Inflammatory macrophage (primary cell): ENCODE measurements around the gene ACTR8.

Experiments
- DNase-seq, 2 donors: peaks; one replicate each; pipeline ENCODE4 v3.0.0-alpha.2; 2020 to 2022

Gene ACTR8

GRCh38 chr3:53862241-53862640, 19.7 kb downstream of the ACTR8 start:
- DNase-seq: no peak

DNA sequence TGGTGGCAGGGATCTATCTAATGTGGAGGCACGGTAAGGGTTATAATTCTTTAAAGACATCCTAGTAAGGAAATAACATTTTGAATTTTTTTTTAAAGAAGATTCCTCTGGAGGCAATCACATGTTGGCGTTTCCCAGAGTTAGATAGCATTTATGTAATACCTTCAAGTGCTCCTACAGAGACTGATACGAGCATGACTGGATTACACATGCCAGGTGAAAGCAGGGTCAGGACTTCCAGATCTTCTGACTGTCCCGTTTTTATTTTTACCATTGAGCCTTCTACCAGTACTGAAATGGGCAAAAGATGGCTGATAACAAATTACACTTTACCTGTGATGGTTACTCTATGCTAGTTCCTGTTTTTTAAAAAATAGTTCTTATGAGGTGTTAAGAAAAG, 21.8 kb downstream of the ACTR8 start:
- DNase-seq: no peak

DNA sequence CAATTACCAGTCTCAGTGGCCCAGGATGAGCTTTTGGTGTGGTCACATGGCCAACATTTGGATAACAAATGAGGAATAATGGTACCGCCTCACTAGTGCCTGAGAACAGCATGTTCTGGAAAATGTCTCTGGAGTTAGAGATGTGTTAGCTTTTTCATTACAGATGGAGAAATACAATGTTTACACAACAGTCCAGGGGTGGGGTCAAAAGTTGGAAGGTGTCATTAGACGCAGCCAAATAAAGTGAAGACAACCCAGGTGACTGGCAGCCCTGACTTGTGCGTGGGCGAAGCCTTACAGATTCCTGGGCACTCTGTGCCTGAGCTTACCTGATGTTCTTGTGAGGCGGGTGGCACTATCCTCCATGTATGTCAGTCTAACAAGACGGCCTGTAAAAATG, 22.8 kb downstream of the ACTR8 start:
- DNase-seq: no peak

DNA sequence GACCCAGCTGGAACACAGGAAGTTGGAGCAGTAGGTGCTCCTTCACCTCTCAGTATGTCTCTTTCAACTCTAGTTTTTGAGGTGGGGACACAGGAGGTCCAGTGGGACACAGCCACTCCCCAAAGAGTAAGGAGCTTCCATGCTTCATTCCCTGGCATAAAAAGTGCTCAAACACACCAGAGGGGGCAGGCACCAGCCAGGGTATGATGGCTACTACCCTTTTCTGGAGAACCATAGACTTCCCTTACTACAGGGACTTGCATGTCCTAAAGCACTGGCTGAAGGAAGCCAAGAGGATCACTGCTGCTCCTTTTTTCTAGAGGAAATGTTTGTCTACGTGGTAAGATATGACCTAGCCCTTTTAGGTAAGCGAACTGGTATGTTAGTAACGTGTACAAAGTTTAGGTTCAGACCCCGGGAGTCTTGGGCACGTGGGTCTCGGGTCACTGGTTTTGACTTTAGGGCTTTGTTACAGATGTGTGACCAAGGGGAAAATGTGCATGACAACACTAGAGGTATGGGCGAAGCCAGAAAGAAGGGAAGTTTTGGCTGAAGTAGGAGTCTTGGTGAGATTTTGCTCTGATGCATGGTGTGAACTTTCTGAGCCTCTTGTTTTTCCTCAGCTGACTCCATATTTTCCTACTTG, 23.7 kb downstream of the ACTR8 start:
- DNase-seq: peak in 1 of 2 donors; percentile 9

DNA sequence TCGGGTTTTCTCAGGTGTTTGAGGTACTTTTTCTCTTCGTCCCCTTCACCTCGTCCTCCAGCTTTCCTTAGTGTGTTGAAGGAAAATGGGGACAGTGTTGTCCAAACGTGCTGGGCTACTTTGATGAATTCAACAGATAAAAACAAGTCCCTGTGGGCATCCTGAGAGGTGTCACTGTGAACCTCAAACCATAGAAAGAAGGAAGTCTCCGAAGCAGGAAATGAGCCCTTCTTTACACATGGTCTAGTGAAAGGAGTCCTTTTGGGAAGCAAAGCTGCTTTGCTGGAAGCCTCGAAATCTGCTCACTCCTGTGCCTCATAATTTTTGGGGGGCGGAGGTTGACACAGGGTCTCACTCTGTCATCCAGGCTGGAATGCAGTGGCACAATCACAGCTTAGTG, 25.0 kb downstream of the ACTR8 start:
- peak in 1 of 2 donors; percentile 11 for DNase-seq

GRCh38 chr3:53850895-53851294, 31.1 kb downstream of the ACTR8 start:
- peak in 1 of 2 donors; percentile 17 for DNase-seq

GRCh38 chr3:53849916-53850315, 32.0 kb downstream of the ACTR8 start:
- DNase-seq: no peak

- DNase-seq: no peak
These were observed 35.1 kb downstream of the ACTR8 start for GRCh38 chr3:53846851-53847155.

DNA sequence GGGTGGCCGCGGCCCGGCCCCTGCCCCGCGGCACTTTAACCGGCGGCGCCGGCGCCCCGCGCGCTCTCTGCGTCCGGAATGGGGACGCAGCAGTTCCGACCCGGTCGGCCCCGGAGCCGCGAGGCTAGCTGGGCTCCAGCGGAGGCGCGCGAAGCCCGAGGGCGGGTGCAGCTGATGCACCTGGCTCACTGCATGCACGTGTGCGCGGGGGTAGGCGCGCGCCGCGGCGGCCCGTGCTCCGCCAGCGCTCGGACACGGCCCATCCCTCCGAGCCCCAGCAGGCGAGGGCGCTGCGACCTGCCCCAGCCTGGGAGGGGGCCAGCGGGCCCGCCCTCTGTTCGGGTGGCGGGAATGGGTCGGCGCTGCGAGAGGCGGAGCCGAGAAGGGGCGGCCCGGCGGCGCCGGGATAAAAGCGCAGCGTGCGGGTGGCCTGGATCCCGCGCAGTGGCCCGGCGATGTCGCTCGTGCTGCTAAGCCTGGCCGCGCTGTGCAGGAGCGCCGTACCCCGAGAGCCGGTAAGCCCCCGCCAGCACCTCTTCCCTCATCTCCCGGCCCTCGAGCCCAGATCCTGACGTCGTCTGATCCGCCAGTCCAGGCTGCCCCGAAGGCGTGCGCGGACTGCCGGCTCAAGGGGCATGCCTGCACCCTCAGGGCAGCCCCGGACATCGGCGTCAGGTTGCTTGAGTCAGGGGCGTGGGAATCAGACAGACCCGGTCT, 35.7 kb downstream of the ACTR8 start, which contains the start of the genes CHDH and IL17RB:
CHDH (minus strand) TSS at position 286 of the 717 bp plus-strand sequence. CDS start 22,411 bp downstream, outside the sequence.
IL17RB (plus strand) TSS at position 435 of the 717 bp plus-strand sequence; CDS start at position 456, 21 bp downstream.
- DNase-seq: no peak

GRCh38 chr3:53845881-53846133, 36.1 kb downstream of the ACTR8 start:
- DNase-seq: no peak

GRCh38 chr3:53845103-53845880, 36.7 kb downstream of the ACTR8 start:
- peak; percentile 5 to 33 for DNase-seq

- DNase-seq: no peak
These were observed 37.5 kb downstream of the ACTR8 start for GRCh38 chr3:53844262-53845102.

GRCh38 chr3:53843195-53844177, 38.5 kb downstream of the ACTR8 start:
- no peak for DNase-seq

DNA sequence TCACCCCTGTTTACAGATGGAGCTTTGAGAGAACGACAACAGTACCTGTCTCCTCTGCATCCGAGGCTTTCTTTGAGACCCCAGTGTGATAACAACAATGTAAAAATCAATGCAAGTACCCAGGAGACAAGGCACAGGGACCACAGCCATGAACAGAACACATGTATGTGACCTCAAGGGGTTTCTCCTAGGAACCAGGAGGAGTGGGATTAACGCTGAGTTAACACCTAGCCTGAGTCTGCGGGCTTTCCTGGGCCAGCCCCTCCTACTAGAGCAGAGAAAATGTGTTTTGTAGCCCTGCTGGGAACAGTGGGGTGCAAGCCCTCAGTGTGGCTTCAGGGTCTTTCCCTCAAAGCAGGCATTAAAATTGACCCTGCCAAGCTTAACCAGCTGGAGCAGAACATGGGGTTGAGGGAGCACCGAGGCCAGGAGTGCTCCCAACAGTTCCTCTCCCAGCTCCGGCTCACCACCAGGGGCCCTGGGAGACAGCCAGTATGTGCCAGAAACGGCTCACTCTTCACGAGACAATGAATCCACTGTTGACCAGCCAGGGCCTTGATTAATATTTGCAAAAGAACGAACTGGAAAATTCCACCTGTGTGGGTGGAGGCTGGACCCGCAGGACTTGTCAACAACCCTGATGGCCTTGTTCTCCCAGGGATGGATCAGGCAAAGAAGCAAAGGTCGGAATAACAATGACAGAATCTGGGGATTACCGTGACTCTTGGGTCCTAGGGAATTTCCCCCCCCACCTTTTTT, 39.3 kb downstream of the ACTR8 start:
- no peak for DNase-seq

DNA sequence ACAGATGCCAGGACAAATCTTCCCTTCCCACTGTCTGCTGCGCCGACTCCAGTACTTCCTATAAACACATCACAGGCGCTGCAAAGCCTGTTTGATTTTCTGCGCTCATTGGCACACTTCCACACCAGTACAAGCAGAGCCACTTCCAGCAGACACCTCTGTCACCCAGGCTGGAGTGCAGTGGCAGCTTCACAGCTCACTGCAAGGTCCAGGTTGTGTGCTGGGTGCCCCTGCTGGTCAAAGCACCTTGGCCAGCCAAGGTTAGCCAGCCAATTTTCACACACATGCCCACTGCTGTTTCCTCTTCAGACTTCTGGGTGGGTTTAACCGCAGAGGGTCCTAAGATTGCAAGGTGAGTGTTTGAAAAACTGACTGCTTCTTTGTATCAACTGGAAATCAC, 40.7 kb downstream of the ACTR8 start:
- no peak for DNase-seq

- peak; percentile 45 to 69 for DNase-seq
These were observed 44.6 kb downstream of the ACTR8 start for GRCh38 chr3:53837331-53837730.

DNA sequence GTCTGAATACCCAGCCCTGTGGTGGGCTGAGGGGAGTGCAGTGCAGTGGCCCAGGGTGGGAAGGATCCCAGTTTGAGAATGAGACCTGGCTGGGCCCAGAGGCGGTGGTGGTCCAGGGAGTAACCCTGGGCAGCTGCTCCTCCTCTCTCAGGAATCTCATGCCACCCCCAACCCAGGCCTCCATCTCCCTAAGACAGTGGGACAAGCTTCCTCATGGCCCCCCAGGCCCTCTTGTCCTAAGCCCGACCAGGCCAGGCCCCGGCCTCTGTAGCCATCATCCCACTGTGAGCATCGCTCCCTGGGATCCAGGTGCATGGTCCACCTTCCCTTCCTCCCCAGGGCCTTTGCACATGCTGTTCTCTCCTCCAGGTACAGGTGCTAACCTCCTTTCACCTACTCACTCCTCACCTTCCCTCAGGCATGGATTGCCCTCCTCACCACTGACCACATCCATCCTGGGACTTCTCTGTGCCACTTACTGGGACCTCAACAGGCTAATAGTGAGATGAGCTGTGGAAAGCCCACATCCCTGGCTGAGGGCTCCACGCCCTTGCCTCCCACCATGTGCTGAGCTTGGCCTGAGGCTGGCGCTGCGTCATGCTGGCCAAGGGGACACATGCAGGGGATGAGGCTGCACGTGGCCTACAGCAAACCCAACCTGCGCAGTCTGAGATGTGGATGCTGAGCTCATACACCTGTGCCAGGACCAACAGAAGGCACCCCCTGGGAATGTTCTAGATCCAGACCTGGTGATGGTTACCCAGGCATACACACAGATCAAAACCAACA, 45.7 kb downstream of the ACTR8 start:
- no peak for DNase-seq

- DNase-seq: no peak
These were observed 46.7 kb downstream of the ACTR8 start for GRCh38 chr3:53835257-53835656.

- peak; percentile 90 to 99 for DNase-seq
These were observed 47.4 kb downstream of the ACTR8 start for GRCh38 chr3:53834429-53835095.
